Measurements from ENCODE around the gene POP5. TPM values are rescaled to one million over a fixed set of nuclear protein-coding genes. Genes with fewer than 3 reads are reported as not detected.
A peak's percentile ranks its signal among the peaks of the same experiment; 100 is the strongest.
"Not testable (repeated sequence)": the region's sequence is repeated elsewhere in the genome, so short reads cannot be mapped to it uniquely, and the experiment has no call there.

Gene POP5
- total RNA-seq (2014; rRNA removed; shearing (Covaris generic)) = 40.4 and 41.6 TPM in 2 replicates

- no peak within 1 kb of the TSS; the same call in 1 of the 2 replicates for H3K27ac ChIP-seq
- DNase-seq = peak; percentile 96 to 98
- H3K9me3 ChIP-seq (replicated peaks) = no peaks in the 10 kb centered on the region
- H3K27me3 ChIP-seq = peaks cover 8% of the 10 kb centered on the region
- H3K36me3 ChIP-seq = peaks cover 29% of the 10 kb centered on the region
- no peaks in the 10 kb centered on the region for H3K4me1 ChIP-seq
- peak within 1 kb of the TSS; percentile 79 for H3K4me3 ChIP-seq
Observed at GRCh38 chr12:120580787-120581723, at the start of gene POP5. POP5 (minus strand) TSS chr12:120581402; CDS start chr12:120581362, 40 bp downstream.

- Histone ChIP-seq H3K36me3 (no peaks in the 10 kb centered on the region), H3K9me3 (replicated peaks) (no peaks in the 10 kb centered on the region), H3K4me3 (no peak overlapping the region), H3K27ac (no peak overlapping the region), H3K27me3 (no peaks in the 10 kb centered on the region; the same call in 1 of the 2 replicates), H3K4me1 (no peaks in the 10 kb centered on the region)
- DNase-seq = no peak
Observed at GRCh38 chr12:120630104-120630892, 49.1 kb upstream of the POP5 start.

- DNase-seq = no peak
- H3K27me3 ChIP-seq = no peaks in the 10 kb centered on the region; the same call in 1 of the 2 replicates
- H3K4me3 ChIP-seq = no peak overlapping the region
- H3K4me1 ChIP-seq = no peaks in the 10 kb centered on the region
- H3K9me3 ChIP-seq (replicated peaks) = no peaks in the 10 kb centered on the region
- no peak overlapping the region for H3K27ac ChIP-seq
- H3K36me3 ChIP-seq = no peaks in the 10 kb centered on the region
Observed at GRCh38 chr12:120628919-120629318, 47.7 kb upstream of the POP5 start.

GRCh38 chr12:120625557-120626419 is 44.6 kb upstream of the POP5 start:
- H3K4me3 ChIP-seq = no peak overlapping the region
- no peaks in the 10 kb centered on the region for H3K36me3 ChIP-seq
- no peak for DNase-seq
- no peaks in the 10 kb centered on the region for H3K9me3 ChIP-seq (replicated peaks)
- H3K27me3 ChIP-seq = no peaks in the 10 kb centered on the region; the same call in 1 of the 2 replicates
- no peak overlapping the region for H3K27ac ChIP-seq
- H3K4me1 ChIP-seq = no peaks in the 10 kb centered on the region

GRCh38 chr12:120620624-120621023 is 39.4 kb upstream of the POP5 start:
- Histone ChIP-seq H3K4me3 (no peak overlapping the region), H3K27me3 (no peaks in the 10 kb centered on the region), H3K9me3 (replicated peaks) (no peaks in the 10 kb centered on the region), H3K4me1 (no peaks in the 10 kb centered on the region), H3K36me3 (no peaks in the 10 kb centered on the region), H3K27ac (no peak overlapping the region)
- DNase-seq = no peak

GRCh38 chr12:120618954-120619615 is 37.9 kb upstream of the POP5 start:
- Histone ChIP-seq H3K4me3 (no peak overlapping the region), H3K36me3 (no peaks in the 10 kb centered on the region), H3K9me3 (replicated peaks) (no peaks in the 10 kb centered on the region), H3K27ac (no peak overlapping the region), H3K4me1 (no peaks in the 10 kb centered on the region), H3K27me3 (no peaks in the 10 kb centered on the region)
- no peak for DNase-seq

- not testable (repeated sequence) for H3K4me1 ChIP-seq; DNase-seq; H3K4me3 ChIP-seq; H3K27ac ChIP-seq; H3K9me3 ChIP-seq (replicated peaks); H3K27me3 ChIP-seq; H3K36me3 ChIP-seq
Observed at GRCh38 chr12:120617767-120618166, 36.6 kb upstream of the POP5 start.

GRCh38 chr12:120617193-120617592 is 36.0 kb upstream of the POP5 start:
- H3K27me3 ChIP-seq; H3K9me3 ChIP-seq (replicated peaks); H3K36me3 ChIP-seq; H3K27ac ChIP-seq; H3K4me3 ChIP-seq; H3K4me1 ChIP-seq; DNase-seq: not testable (repeated sequence)

GRCh38 chr12:120614848-120615247 is 33.6 kb upstream of the POP5 start:
- no peak overlapping the region for H3K4me3 ChIP-seq
- H3K27ac ChIP-seq = no peak overlapping the region
- no peak for DNase-seq
- H3K4me1 ChIP-seq = no peaks in the 10 kb centered on the region
- H3K36me3 ChIP-seq = no peaks in the 10 kb centered on the region
- H3K27me3 ChIP-seq = no peaks in the 10 kb centered on the region
- H3K9me3 ChIP-seq (replicated peaks) = no peaks in the 10 kb centered on the region

GRCh38 chr12:120611534-120611933 is 30.3 kb upstream of the POP5 start:
- not testable (repeated sequence) for H3K4me3 ChIP-seq; H3K27ac ChIP-seq; H3K27me3 ChIP-seq; H3K4me1 ChIP-seq; DNase-seq; H3K9me3 ChIP-seq (replicated peaks); H3K36me3 ChIP-seq

GRCh38 chr12:120610560-120610959 is 29.4 kb upstream of the POP5 start:
- H3K27ac ChIP-seq = no peak overlapping the region
- no peak for DNase-seq
- no peaks in the 10 kb centered on the region for H3K4me1 ChIP-seq

GRCh38 chr12:120602416-120602815 is 21.2 kb upstream of the POP5 start:
- DNase-seq; H3K4me1 ChIP-seq; H3K27ac ChIP-seq; H3K4me3 ChIP-seq; H3K9me3 ChIP-seq (replicated peaks); H3K36me3 ChIP-seq: not testable (repeated sequence)
- peaks cover 25% of the 10 kb centered on the region for H3K27me3 ChIP-seq

More at GRCh38 chr12:120610560-120610959, 29.4 kb upstream of the POP5 start:
- Histone ChIP-seq H3K4me3 (no peak overlapping the region), H3K36me3 (no peaks in the 10 kb centered on the region), H3K9me3 (replicated peaks) (no peaks in the 10 kb centered on the region), H3K27me3 (no peaks in the 10 kb centered on the region)

- H3K27me3 ChIP-seq = peaks cover 25% of the 10 kb centered on the region
- H3K36me3 ChIP-seq = no peaks in the 10 kb centered on the region
- no peaks in the 10 kb centered on the region for H3K9me3 ChIP-seq (replicated peaks)
- no peaks in the 10 kb centered on the region for H3K4me1 ChIP-seq
- H3K4me3 ChIP-seq = no peak overlapping the region
- DNase-seq = no peak
- no peak overlapping the region for H3K27ac ChIP-seq
Observed at GRCh38 chr12:120599672-120600552, 18.7 kb upstream of the POP5 start.

Measured in SJCRH30 (cell line).